SK-N-SH treated with all-trans-retinoic acid at 6 μM for 48 hours (cell line): ENCODE data around the gene OSGIN1.

Experiments
- ATAC-seq: fragments of 200-7000 bp; cut with Tn5 transposase; 3 replicates; pipeline ENCODE4 v1.9.1; 2020; ENCODE audit warnings: mild to moderate bottlenecking, moderate library complexity
- BACH2 ChIP-seq: fragments of 250-450 bp; sonication (Bioruptor Pico); IDR thresholded peaks from 2 replicates; pipeline ENCODE4 v1.9.0; 2021; ENCODE audit warnings: mild to moderate bottlenecking, borderline replicate concordance
- CREB5 ChIP-seq: fragments of 250-450 bp; sonication (Bioruptor Pico); IDR thresholded peaks from 2 replicates; pipeline ENCODE4 v1.5.1; 2020; ENCODE audit warnings: low read depth, mild to moderate bottlenecking, moderate library complexity
- CSDC2 ChIP-seq: fragments of 250-450 bp; sonication (Bioruptor Pico); IDR thresholded peaks from 2 replicates; pipeline ENCODE4 v1.5.0; 2020; ENCODE audit warnings: mild to moderate bottlenecking, moderate library complexity
- CSRNP3 ChIP-seq: fragments of 250-450 bp; sonication (Bioruptor Pico); IDR thresholded peaks from 2 replicates; pipeline ENCODE4 v1.5.1; 2021; ENCODE audit warnings: mild to moderate bottlenecking, moderate library complexity
- ESRRG ChIP-seq: fragments of 250-450 bp; sonication (Bioruptor Pico); IDR thresholded peaks from 2 replicates; pipeline ENCODE4 v1.6.1; 2021; ENCODE audit warnings: mild to moderate bottlenecking
- GLIS3 ChIP-seq: fragments of 250-450 bp; sonication (Bioruptor Pico); IDR thresholded peaks from 2 replicates; pipeline ENCODE4 v1.5.0; 2020; ENCODE audit warnings: mild to moderate bottlenecking, moderate library complexity
- ISL1 ChIP-seq: fragments of 250-450 bp; sonication (Bioruptor Pico); IDR thresholded peaks from 2 replicates; pipeline ENCODE4 v2.1.2; 2022; ENCODE audit warnings: mild to moderate bottlenecking, moderate library complexity
- OSR1 ChIP-seq: fragments of 250-450 bp; sonication (Bioruptor Pico); IDR thresholded peaks from 2 replicates; pipeline ENCODE4 v1.8.0; 2022; ENCODE audit warnings: moderate library complexity, mild to moderate bottlenecking, inconsistent platforms
- PATZ1 ChIP-seq: fragments of 250-450 bp; sonication (Bioruptor Pico); IDR thresholded peaks from 2 replicates; pipeline ENCODE4 v1.8.0; 2020; ENCODE audit warnings: mild to moderate bottlenecking, moderate library complexity, borderline replicate concordance
- POU6F1 ChIP-seq: fragments of 250-450 bp; sonication (Bioruptor Pico); IDR thresholded peaks from 2 replicates; pipeline ENCODE4 v1.8.0; 2021; ENCODE audit warnings: low read depth, mild to moderate bottlenecking, moderate library complexity, borderline replicate concordance
- PPARA ChIP-seq: fragments of 250-450 bp; sonication (Bioruptor Pico); IDR thresholded peaks from 2 replicates; pipeline ENCODE4 v1.5.0; 2020; ENCODE audit warnings: mild to moderate bottlenecking, borderline replicate concordance
- RARB ChIP-seq: fragments of 250-450 bp; sonication (Bioruptor Pico); IDR thresholded peaks from 2 replicates; pipeline ENCODE4 v1.8.0; 2021; ENCODE audit warnings: mild to moderate bottlenecking, moderate library complexity
- SNAI2 ChIP-seq: fragments of 250-450 bp; sonication (Bioruptor Pico); IDR thresholded peaks from 2 replicates; pipeline ENCODE4 v1.5.0; 2020; ENCODE audit warnings: mild to moderate bottlenecking, moderate library complexity
- TCF4 ChIP-seq: fragments of 250-450 bp; sonication (Bioruptor Pico); IDR thresholded peaks from 2 replicates; pipeline ENCODE4 v1.8.0; 2021; ENCODE audit warnings: mild to moderate bottlenecking, moderate library complexity, borderline replicate concordance
- TOX ChIP-seq: fragments of 250-450 bp; sonication (Bioruptor Pico); IDR thresholded peaks from 2 replicates; pipeline ENCODE4 v1.8.0; 2021; ENCODE audit warnings: mild to moderate bottlenecking, moderate library complexity, borderline replicate concordance
- ZC3H10 ChIP-seq: fragments of 250-450 bp; sonication (Bioruptor Pico); IDR thresholded peaks from 2 replicates; pipeline ENCODE4 v1.5.1; 2021; ENCODE audit warnings: mild to moderate bottlenecking, moderate library complexity
- ZFP3 ChIP-seq: fragments of 250-450 bp; sonication (Bioruptor Pico); IDR thresholded peaks from 2 replicates; pipeline ENCODE4 v1.5.0; 2020; ENCODE audit warnings: mild to moderate bottlenecking, moderate library complexity
- ZFP30 ChIP-seq: fragments of 450-650 bp; formaldehyde crosslinking; IDR thresholded peaks from 2 replicates; pipeline ENCODE4 v1.5.0; 2022; ENCODE audit warnings: mild to moderate bottlenecking, moderate library complexity
- ZNF565 ChIP-seq: fragments of 450-650 bp; formaldehyde crosslinking; conservative IDR thresholded peaks from 2 replicates; pipeline ENCODE4 v1.5.0; 2020; ENCODE audit warnings: low read depth, mild to moderate bottlenecking, moderate library complexity
- ZNF70 ChIP-seq: fragments of 450-650 bp; formaldehyde crosslinking; IDR thresholded peaks from 2 replicates; pipeline ENCODE4 v1.5.0; 2020; ENCODE audit warnings: mild to moderate bottlenecking, moderate library complexity
- ZNF8 ChIP-seq: fragments of 450-650 bp; formaldehyde crosslinking; IDR thresholded peaks from 2 replicates; pipeline ENCODE4 v1.5.0; 2020; ENCODE audit warnings: mild to moderate bottlenecking, moderate library complexity

OSGIN1 gene

GRCh38 chr16:83937267-83937666 lies 15.8 kb upstream of the OSGIN1 start:
- ATAC-seq: no peak

GRCh38 chr16:83937922-83938885 lies 14.8 kb upstream of the OSGIN1 start:
- ATAC-seq: no peak

More at GRCh38 chr16:83937267-83937666, 15.8 kb upstream of the OSGIN1 start:
- TF ChIP-seq CREB5 (CRISPR knock-in tag): no peak
- peak; percentile 99 for TF ChIP-seq ZNF70

GRCh38 chr16:83939266-83939855 lies 13.7 kb upstream of the OSGIN1 start:
- TF ChIP-seq ZFP30 (CRISPR knock-in tag) (no peak), ZNF8 (CRISPR knock-in tag) (no peak), TCF4 (CRISPR knock-in tag) (no peak), GLIS3 (CRISPR knock-in tag) (no peak)
- no peak for ATAC-seq

More at GRCh38 chr16:83937922-83938885, 14.8 kb upstream of the OSGIN1 start:
- TF ChIP-seq TOX (CRISPR knock-in tag) (no peak), OSR1 (CRISPR knock-in tag) (no peak), ISL1 (CRISPR knock-in tag) (no peak), SNAI2 (CRISPR knock-in tag) (no peak), ZNF565 (CRISPR knock-in tag) (no peak), GLIS3 (CRISPR knock-in tag) (no peak), CREB5 (CRISPR knock-in tag) (no peak), BACH2 (CRISPR knock-in tag) (no peak), ZFP30 (CRISPR knock-in tag) (no peak), ZFP3 (CRISPR knock-in tag) (no peak), RARB (no peak), ZNF8 (CRISPR knock-in tag) (no peak), PATZ1 (CRISPR knock-in tag) (no peak), CSDC2 (no peak), ESRRG (CRISPR knock-in tag) (no peak)

GRCh38 chr16:83940119-83940518 lies 12.9 kb upstream of the OSGIN1 start:
- ATAC-seq: peak; percentile 42; the same call in 2 of the 3 replicates
- no peak for TF ChIP-seq BACH2 (CRISPR knock-in tag)
- no peak for TF ChIP-seq ZFP30 (CRISPR knock-in tag)
- TF ChIP-seq PPARA (CRISPR knock-in tag): no peak
- no peak for TF ChIP-seq ZC3H10 (CRISPR knock-in tag)
- TF ChIP-seq CSDC2: no peak
- no peak for TF ChIP-seq ZNF8 (CRISPR knock-in tag)
- no peak for TF ChIP-seq ESRRG (CRISPR knock-in tag)
- TF ChIP-seq GLIS3 (CRISPR knock-in tag): no peak
- TF ChIP-seq RARB: no peak
- no peak for TF ChIP-seq ZNF70
- TF ChIP-seq CREB5 (CRISPR knock-in tag): no peak
- no peak for TF ChIP-seq PATZ1 (CRISPR knock-in tag)
- no peak for TF ChIP-seq ZNF565 (CRISPR knock-in tag)
- no peak for TF ChIP-seq POU6F1 (CRISPR knock-in tag)
- TF ChIP-seq CSRNP3 (CRISPR knock-in tag): no peak
